Neutrophil (primary cell): ENCODE data around the gene SPTY2D1.
"Not testable (repeated sequence)": the region's sequence is repeated elsewhere in the genome, so short reads cannot be mapped to it uniquely, and the experiment has no call there.

Experiments used
- H3K27ac ChIP-seq: fragments of 200-600 bp; sonication (generic); 2 replicates; pipeline ENCODE4 v1.5.1; 2016; ENCODE audit warnings: mild to moderate bottlenecking, moderate library complexity
- H3K27me3 ChIP-seq: fragments of 200-600 bp; sonication (generic); 2 replicates; pipeline ENCODE4 v1.6.0; 2016; ENCODE audit warnings: mild to moderate bottlenecking
- H3K36me3 ChIP-seq: fragments of 200-600 bp; sonication (generic); 2 replicates; pipeline ENCODE4 v1.5.1; 2017
- H3K4me1 ChIP-seq, 2 experiments: fragments of 200-600 bp in 1 of 2; sonication (generic) in 1 of 2; 1 replicate in 1 of 2; 2 replicates in 1 of 2; pipeline versions ENCODE4 v1.5.1 to v1.6.1; 2013 to 2016; ENCODE audit warnings: low read depth in 1 of 2, low read length in 1 of 2, mild to moderate bottlenecking in 1 of 2, moderate library complexity in 1 of 2; ENCODE audit not compliant: control insufficient read depth in 1 of 2, insufficient read depth in 1 of 2
- H3K4me3 ChIP-seq, 2 experiments: fragments of 200-600 bp in 1 of 2; sonication (generic) in 1 of 2; 1 replicate in 1 of 2; 2 replicates in 1 of 2; pipeline ENCODE4 v1.5.1; 2013 to 2016; ENCODE audit warnings: low read depth in 1 of 2, low read length in 1 of 2, mild to moderate bottlenecking in 1 of 2, moderate library complexity in 1 of 2
- H3K9me3 ChIP-seq: fragments of 200-600 bp; sonication (generic); 2 replicates; pipeline ENCODE4 v1.5.1; 2016
- TF ChIP-seq, protein P1 (sequence below): fragments of 200-600 bp; sonication (generic); IDR thresholded peaks from 2 replicates; pipeline ENCODE4 v1.5.1; 2016; ENCODE audit warnings: antibody characterized with exemption

SPTY2D1 gene

DNA sequence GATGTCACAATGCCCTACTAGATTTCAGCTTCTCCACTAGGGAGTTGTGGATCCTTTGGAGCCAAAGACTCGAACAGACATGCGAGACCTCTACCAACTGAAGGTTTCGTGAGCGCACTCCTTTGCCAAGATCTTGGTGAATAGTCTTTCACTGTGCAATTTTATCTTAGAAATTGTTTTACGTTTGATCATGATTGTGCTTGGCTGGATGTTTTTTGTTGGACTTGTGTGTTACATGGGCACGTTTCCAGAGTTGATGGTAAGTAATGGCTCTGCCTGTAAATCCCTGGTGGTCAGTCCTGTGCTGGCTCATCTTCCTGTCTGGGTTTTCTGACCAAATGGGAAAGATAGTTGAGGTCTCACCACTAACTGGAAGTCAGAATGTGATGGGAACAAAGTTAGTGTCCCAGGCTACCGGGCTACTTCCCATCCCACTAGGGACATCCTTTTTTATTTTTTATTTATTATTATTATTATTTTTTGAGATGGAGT is 34.4 kb downstream of the SPTY2D1 start, which contains the start of gene MISFA:
TSS of gene MISFA (plus strand) at position 51 of the 492 bp plus-strand sequence. CDS start at position 191, 140 bp downstream.
- no peak within 1 kb of the TSS for H3K27ac ChIP-seq
- H3K9me3 ChIP-seq = no peaks in the 10 kb centered on the region
- TF ChIP-seq, protein P1, sequence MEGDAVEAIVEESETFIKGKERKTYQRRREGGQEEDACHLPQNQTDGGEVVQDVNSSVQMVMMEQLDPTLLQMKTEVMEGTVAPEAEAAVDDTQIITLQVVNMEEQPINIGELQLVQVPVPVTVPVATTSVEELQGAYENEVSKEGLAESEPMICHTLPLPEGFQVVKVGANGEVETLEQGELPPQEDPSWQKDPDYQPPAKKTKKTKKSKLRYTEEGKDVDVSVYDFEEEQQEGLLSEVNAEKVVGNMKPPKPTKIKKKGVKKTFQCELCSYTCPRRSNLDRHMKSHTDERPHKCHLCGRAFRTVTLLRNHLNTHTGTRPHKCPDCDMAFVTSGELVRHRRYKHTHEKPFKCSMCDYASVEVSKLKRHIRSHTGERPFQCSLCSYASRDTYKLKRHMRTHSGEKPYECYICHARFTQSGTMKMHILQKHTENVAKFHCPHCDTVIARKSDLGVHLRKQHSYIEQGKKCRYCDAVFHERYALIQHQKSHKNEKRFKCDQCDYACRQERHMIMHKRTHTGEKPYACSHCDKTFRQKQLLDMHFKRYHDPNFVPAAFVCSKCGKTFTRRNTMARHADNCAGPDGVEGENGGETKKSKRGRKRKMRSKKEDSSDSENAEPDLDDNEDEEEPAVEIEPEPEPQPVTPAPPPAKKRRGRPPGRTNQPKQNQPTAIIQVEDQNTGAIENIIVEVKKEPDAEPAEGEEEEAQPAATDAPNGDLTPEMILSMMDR = no peak
- H3K4me1 ChIP-seq = no peaks in the 10 kb centered on the region
- no peak within 1 kb of the TSS for H3K4me3 ChIP-seq
- no peaks in the 10 kb centered on the region for H3K27me3 ChIP-seq
- H3K36me3 ChIP-seq = no peaks in the 10 kb centered on the region

DNA sequence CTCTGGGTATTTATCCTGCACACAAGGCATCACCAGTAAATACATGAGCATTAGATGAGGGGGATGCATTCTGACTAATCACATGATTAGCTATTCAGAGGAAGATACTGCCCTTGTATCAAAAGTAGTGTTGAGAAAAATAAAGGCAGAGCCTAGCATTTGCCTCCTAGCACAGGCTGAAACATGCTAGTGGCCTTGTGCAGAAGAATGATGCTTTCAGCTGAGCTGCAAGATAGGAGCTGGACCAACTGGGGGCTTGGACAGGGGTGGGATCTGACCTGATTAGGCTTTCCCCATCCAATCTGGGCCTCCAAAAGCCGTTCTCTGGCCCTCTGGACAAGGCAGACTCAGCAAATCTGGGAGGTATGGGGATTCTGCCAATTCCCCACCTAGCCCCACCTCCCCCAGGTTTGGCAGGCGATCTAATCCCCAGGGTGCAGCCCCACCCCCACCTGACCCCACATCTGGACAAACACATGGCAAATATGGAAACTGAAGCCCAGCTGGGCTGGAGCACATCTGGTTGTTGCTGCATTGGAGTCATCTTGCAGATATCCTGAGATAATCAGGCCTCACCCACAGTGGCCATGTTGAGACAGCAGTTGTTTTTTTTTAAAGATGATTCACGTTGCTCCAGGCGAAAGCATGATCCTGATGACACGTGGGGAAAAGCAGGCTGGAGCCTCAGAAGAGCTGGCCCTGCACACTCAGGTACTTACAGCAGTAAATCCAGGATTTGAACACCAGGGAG is 39.0 kb downstream of the SPTY2D1 start:
- Histone ChIP-seq H3K9me3 (no peaks in the 10 kb centered on the region), H3K4me1 (no peaks in the 10 kb centered on the region), H3K4me3 (no peak overlapping the region), H3K36me3 (no peaks in the 10 kb centered on the region), H3K27me3 (no peaks in the 10 kb centered on the region), H3K27ac (no peak overlapping the region)
- TF ChIP-seq, protein P1 = no peak

DNA sequence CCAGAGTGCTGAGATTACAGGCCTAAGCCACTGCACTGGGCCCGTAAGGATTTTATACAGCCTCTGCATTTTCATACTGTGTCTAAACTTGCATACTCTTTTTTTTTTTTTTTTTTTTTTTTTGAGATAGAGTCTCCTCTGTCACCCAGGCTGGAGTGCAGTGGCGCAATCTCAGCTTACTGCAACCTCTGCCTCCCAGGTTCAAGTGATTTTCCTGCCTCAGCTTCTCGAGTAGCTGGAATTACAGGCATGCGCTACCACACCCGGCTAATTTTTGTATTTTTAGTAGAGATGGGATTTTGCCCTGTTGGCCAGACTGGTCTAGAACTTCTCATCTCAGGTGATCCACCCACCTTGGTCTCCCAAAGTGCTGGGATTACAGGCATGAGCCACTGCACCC is 40.1 kb downstream of the SPTY2D1 start:
- not testable (repeated sequence) for H3K9me3 ChIP-seq, H3K4me3 ChIP-seq, H3K4me1 ChIP-seq, H3K27me3 ChIP-seq, H3K36me3 ChIP-seq, H3K27ac ChIP-seq

DNA sequence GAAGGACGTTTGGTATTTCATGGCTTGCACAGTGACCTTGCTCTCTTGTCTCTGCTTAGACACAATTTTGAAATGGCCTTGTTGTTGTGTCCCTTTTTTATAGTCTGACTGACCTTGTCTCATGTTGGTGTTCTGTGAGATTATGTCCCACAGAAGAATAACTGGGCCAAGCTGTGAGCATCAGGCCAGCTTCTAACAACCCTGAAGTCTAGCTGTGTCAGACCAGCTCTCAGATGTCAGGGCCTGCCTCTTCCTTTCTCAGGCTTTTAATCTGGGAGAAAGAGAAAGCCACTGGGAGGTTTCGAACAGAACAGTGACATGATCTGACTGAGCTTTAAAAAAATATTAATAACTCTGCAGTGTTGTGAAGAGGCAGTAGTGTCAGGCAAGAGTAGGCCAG is 43.6 kb downstream of the SPTY2D1 start:
- Histone ChIP-seq H3K4me3 (no peak overlapping the region), H3K27me3 (no peaks in the 10 kb centered on the region), H3K4me1 (peaks cover 11 to 16% of the 10 kb centered on the region in 2 experiments), H3K9me3 (no peaks in the 10 kb centered on the region), H3K36me3 (no peaks in the 10 kb centered on the region), H3K27ac (no peak overlapping the region)
- TF ChIP-seq, protein P1 = no peak

DNA sequence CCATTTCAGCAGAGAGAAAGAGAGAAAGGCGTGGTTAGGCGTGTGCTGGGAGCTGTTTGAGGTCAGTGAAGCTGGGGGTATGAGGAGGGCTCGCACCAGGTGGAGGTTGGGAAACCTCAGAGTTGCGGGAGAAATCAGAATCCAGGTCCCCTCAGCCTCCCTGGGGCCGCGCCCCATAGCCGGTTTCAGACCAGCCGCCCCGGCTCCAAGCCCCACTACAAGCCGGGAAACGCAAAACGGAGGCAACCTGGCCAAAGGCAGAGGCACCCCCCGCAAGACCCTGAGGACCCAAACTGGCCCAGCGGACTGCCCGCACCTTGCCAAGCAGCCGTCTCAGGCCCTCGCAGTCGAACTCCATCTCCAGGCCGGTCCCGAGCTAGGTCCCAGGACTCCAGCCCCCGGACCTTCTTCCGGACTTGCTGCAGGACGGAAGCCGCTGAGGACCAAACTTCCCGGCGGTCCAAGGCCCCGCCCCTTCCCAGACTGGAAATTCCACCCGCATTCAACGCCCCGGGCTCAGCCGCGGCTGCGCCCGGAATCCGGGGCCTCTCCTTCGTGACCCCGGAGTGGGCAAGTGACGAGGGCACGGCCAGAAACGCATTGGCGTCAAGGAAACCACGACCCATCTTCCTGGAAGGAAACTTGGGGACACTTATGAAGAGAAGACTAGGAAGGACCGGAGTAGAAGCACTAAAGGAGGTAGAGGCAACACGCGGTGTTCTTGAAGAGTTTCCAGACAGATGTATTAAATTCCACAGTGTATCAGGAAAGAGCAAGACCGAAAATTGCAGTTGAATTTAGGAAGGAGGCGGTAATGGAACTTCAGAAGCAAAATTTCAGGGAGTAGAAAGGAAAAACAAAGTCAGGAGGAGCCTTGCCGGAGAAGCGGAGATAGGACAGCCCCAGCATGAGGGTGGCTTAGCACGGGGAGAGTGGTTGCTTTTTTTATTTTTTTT is 45.6 kb downstream of the SPTY2D1 start, which contains the start of gene UEVLD:
TSS of gene UEVLD (minus strand) at position 438 of the 956 bp plus-strand sequence. CDS start at position 358, 80 bp downstream.
- Histone ChIP-seq H3K36me3 (no peaks in the 10 kb centered on the region), H3K27ac (peak within 1 kb of the TSS; percentile 76), H3K4me1 (peaks cover 11 to 16% of the 10 kb centered on the region in 2 experiments), H3K9me3 (no peaks in the 10 kb centered on the region), H3K4me3 (peak within 1 kb of the TSS; percentile 76 to 90), H3K27me3 (no peaks in the 10 kb centered on the region)
- TF ChIP-seq, protein P1 = no peak
